Thoracic aorta (tissue), 2 donors: ENCODE data around the gene ORMDL3. TPM values are rescaled to one million over a fixed set of nuclear protein-coding genes. Genes with fewer than 3 reads are reported as not detected.
"Not testable (repeated sequence)": the region's sequence is repeated elsewhere in the genome, so short reads cannot be mapped to it uniquely, and the experiment has no call there.

Experiments
- ATAC-seq: fragments of 150-250 bp; one replicate; pipeline ENCODE4 v1.8.0; 2017; ENCODE audit warnings: low read depth; ENCODE audit not compliant: insufficient number of reproducible peaks, low FRiP score
- DNase-seq: peaks from one replicate; pipeline ENCODE4 v3.0.0-alpha.2; 2020; ENCODE audit warnings: low spot score
- H3K27ac ChIP-seq, 2 donors: fragments of 200-600 bp; sonication (generic); 1 replicate in 1 of 2; 2 replicates in 1 of 2; pipeline ENCODE4 v1.5.1; 2016; ENCODE audit warnings: mild to moderate bottlenecking in 2 of 2, moderate library complexity in 2 of 2
- H3K27me3 ChIP-seq: fragments of 200-600 bp; sonication (generic); replicated peaks from 2 replicates; pipeline ENCODE4 v1.6.0; 2016; ENCODE audit warnings: mild to moderate bottlenecking; ENCODE audit not compliant: insufficient read depth
- H3K36me3 ChIP-seq: fragments of 200-600 bp; sonication (generic); one replicate; pipeline ENCODE4 v1.5.1; 2016
- H3K4me1 ChIP-seq, 2 donors: fragments of 200-600 bp; sonication (generic); 1 replicate in 1 of 2; 2 replicates in 1 of 2; pipeline versions ENCODE4 v1.5.1 to v1.6.0; 2016; ENCODE audit warnings: low read depth in 2 of 2, mild to moderate bottlenecking in 1 of 2; ENCODE audit not compliant: control insufficient read depth in 1 of 2
- H3K4me3 ChIP-seq: fragments of 200-600 bp; sonication (generic); 2 replicates; pipeline ENCODE4 v1.5.1; 2016; ENCODE audit warnings: mild to moderate bottlenecking
- H3K9me3 ChIP-seq: fragments of 200-600 bp; sonication (generic); 2 replicates; pipeline ENCODE4 v1.5.1; 2016
- CTCF ChIP-seq: fragments of 200-600 bp; sonication (generic); IDR thresholded peaks from one replicate; pipeline ENCODE4 v1.5.1; 2019; ENCODE audit warnings: antibody characterized with exemption
- total RNA-seq, 2 donors: library from RNA; depleted of rRNA; stranded (reverse); fragments of >200 nt; gene quantifications; one replicate each; pipeline versions ENCODE4 v1.1.0 to v1.2.3, GENCODE V29; 2016

The ORMDL3 gene
- total RNA-seq, 2 donors from 2014 or later, result 43.3 to 64.0 TPM

DNA sequence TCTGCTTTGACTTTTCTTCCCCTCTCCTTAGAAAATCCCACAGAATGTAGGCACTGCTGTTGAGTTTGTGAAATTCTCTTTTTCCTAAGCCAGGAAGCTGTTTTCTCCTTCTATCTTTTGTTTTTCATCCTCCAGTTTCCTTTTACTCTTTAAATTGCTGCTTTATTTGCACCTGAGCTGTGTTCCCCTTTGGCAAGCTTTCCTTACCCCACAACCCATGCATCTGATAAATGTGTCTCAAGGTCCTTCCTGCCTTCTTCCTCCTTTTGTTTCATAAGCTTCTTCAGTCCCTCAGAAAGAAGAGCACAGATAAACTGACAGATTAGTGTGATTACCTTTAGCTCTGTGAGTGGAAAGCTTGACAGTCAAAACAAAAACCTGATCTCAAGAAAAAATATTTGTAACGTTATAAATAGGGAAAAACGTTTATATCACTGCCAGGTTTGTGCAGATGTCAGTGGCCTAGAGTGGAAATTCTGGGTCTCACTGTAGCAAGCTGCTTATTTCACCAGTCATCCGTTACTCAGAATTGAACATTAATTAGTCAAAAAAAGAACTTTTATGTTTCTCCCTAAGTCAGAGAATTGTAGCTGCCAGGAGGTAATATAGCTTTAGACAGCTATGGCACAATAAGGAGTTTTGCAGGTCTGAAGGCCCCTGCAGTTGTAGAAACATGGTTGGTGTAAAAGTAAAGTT, 32.6 kb downstream of the ORMDL3 start:
- no peak for TF ChIP-seq CTCF
- no peak for ATAC-seq
- Histone ChIP-seq H3K27me3 (no peaks in the 10 kb centered on the region), H3K36me3 (no peaks in the 10 kb centered on the region), H3K4me1 (no peaks in the 10 kb centered on the region), H3K4me3 (no peak overlapping the region), H3K9me3 (no peaks in the 10 kb centered on the region), H3K27ac (no peak overlapping the region)
- no peak for DNase-seq

- H3K4me3 ChIP-seq, result no peak overlapping the region
- DNase-seq (no peak), ATAC-seq (no peak)
- H3K9me3 ChIP-seq, result no peaks in the 10 kb centered on the region
- no peak overlapping the region for H3K27ac ChIP-seq
- H3K27me3 ChIP-seq, result no peaks in the 10 kb centered on the region
- no peak for TF ChIP-seq CTCF
- no peaks in the 10 kb centered on the region for H3K4me1 ChIP-seq
- H3K36me3 ChIP-seq, result no peaks in the 10 kb centered on the region
Observed at GRCh38 chr17:39889200-39889599, 38.2 kb downstream of the ORMDL3 start.

- no peak overlapping the region for H3K4me3 ChIP-seq
- H3K36me3 ChIP-seq, result no peaks in the 10 kb centered on the region
- no peaks in the 10 kb centered on the region for H3K27me3 ChIP-seq
- no peak for DNase-seq
- H3K27ac ChIP-seq, result no peak overlapping the region
- H3K4me1 ChIP-seq, result no peaks in the 10 kb centered on the region
- ATAC-seq, result no peak
- no peaks in the 10 kb centered on the region for H3K9me3 ChIP-seq
- TF ChIP-seq CTCF, result no peak
Observed at GRCh38 chr17:39887078-39887477, 40.3 kb downstream of the ORMDL3 start.

GRCh38 chr17:39886102-39886501, 41.3 kb downstream of the ORMDL3 start:
- not testable (repeated sequence) for ATAC-seq, DNase-seq, H3K36me3 ChIP-seq, H3K4me1 ChIP-seq, H3K27me3 ChIP-seq, H3K27ac ChIP-seq, H3K9me3 ChIP-seq, H3K4me3 ChIP-seq

GRCh38 chr17:39872751-39873150, 54.6 kb downstream of the ORMDL3 start:
- no peaks in the 10 kb centered on the region for H3K9me3 ChIP-seq
- no peaks in the 10 kb centered on the region for H3K4me1 ChIP-seq
- no peak overlapping the region for H3K27ac ChIP-seq
- peaks cover 4% of the 10 kb centered on the region for H3K27me3 ChIP-seq
- H3K36me3 ChIP-seq, result no peaks in the 10 kb centered on the region
- ATAC-seq (no peak), DNase-seq (no peak)
- TF ChIP-seq CTCF, result peak; percentile 48
- no peak overlapping the region for H3K4me3 ChIP-seq

DNA sequence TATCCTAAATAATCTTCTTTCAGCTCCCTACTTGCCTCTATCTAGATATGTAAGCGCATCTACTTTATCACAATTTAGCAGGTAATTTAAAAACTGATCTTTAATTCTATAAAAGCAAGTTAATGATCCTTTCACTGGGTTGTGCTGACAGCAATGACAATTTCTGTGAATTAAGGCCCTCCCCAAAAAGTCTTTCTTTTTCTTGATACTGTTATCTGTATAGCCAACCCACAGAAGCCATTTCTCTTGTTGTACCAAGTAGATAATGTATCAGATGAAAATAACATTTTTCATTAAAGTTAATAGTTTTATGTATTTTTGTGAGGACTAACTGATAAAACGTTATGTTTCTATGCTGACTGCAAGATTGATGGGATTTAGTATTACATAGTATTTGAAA, 55.6 kb downstream of the ORMDL3 start:
- no peak for TF ChIP-seq CTCF
- no peaks in the 10 kb centered on the region for H3K9me3 ChIP-seq
- no peak overlapping the region for H3K27ac ChIP-seq
- H3K36me3 ChIP-seq, result no peaks in the 10 kb centered on the region
- no peaks in the 10 kb centered on the region for H3K27me3 ChIP-seq
- H3K4me3 ChIP-seq, result no peak overlapping the region
- H3K4me1 ChIP-seq, result no peaks in the 10 kb centered on the region
- ATAC-seq, result no peak
- DNase-seq, result no peak
